NCI-H128 (cell line): ENCODE data around the gene UBR3.

Experiments used
- DNase-seq: peaks from one replicate; lab custom pipeline; 2025; ENCODE audit not compliant: unreplicated experiment; lab: John Stamatoyannopoulos, UW

UBR3 gene

GRCh38 chr2:169999054-169999453 lies 171.8 kb downstream of the UBR3 start:
- no peak for DNase-seq

- DNase-seq = no peak
Measured at GRCh38 chr2:170002096-170002495, 174.8 kb downstream of the UBR3 start.

GRCh38 chr2:170005702-170006101 lies 178.4 kb downstream of the UBR3 start:
- no peak for DNase-seq

GRCh38 chr2:170006587-170007325 lies 179.5 kb downstream of the UBR3 start:
- no peak for DNase-seq

- no peak for DNase-seq
Measured at GRCh38 chr2:170009209-170009608, 182.0 kb downstream of the UBR3 start.

- no peak for DNase-seq
Measured at GRCh38 chr2:170012773-170013172, 185.5 kb downstream of the UBR3 start.

- no peak for DNase-seq
Measured at GRCh38 chr2:170013802-170014551, 186.7 kb downstream of the UBR3 start.

- DNase-seq = no peak
Measured at GRCh38 chr2:170014769-170015168, 187.5 kb downstream of the UBR3 start.

GRCh38 chr2:170017860-170018532 lies 190.7 kb downstream of the UBR3 start:
- DNase-seq = no peak

GRCh38 chr2:170019060-170019805 lies 192.0 kb downstream of the UBR3 start:
- no peak for DNase-seq

- DNase-seq = no peak
Measured at GRCh38 chr2:170020777-170021176, 193.5 kb downstream of the UBR3 start.

GRCh38 chr2:170022692-170023091 lies 195.4 kb downstream of the UBR3 start:
- DNase-seq = no peak

GRCh38 chr2:170024721-170025120 lies 197.5 kb downstream of the UBR3 start:
- no peak for DNase-seq

GRCh38 chr2:170025223-170025622 lies 198.0 kb downstream of the UBR3 start:
- no peak for DNase-seq

- no peak for DNase-seq
Measured at GRCh38 chr2:170026361-170026760, 199.1 kb downstream of the UBR3 start.

- no peak for DNase-seq
Measured at GRCh38 chr2:170029551-170029950, 202.3 kb downstream of the UBR3 start.

- no peak for DNase-seq
Measured at GRCh38 chr2:170030040-170030439, 202.8 kb downstream of the UBR3 start.

- no peak for DNase-seq
Measured at GRCh38 chr2:170031288-170031687, 204.0 kb downstream of the UBR3 start.

- no peak for DNase-seq
Measured at GRCh38 chr2:170034596-170034995, 207.3 kb downstream of the UBR3 start.

- DNase-seq = no peak
Measured at GRCh38 chr2:170038734-170039133, 211.5 kb downstream of the UBR3 start.
